HG03066 (cell line): ENCODE results near the gene XAGE1B.
"Not testable (repeated sequence)": the region's sequence is repeated elsewhere in the genome, so short reads cannot be mapped to it uniquely, and the experiment has no call there.

Experiments
- ATAC-seq: cut with Tn5 transposase; IDR thresholded peaks from one replicate; pipeline ENCODE4 v1.9.1; 2021; ENCODE audit warnings: low read depth; ENCODE audit not compliant: unreplicated experiment

Gene XAGE1B

DNA sequence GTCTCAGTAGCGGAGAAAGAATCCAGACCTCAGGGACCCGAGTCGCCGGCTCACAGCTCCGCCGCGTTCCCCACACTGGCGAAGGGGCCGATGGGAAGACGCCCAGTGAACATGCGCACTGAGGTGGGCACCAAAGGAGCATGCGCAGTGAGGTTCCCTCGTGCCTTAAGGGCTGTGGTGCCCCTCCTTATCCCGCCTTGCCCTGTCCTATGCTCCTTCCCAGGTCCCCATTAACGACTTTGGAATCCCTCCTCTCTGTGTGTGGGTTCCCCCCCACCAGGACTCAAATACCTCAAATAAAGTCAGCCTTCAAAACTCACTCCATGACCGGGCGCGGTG, at the start of gene XAGE1B:
TSS of gene XAGE1B (minus strand) at position 77 of the 339 bp plus-strand sequence. CDS start 1,536 bp downstream, outside the sequence.
- ATAC-seq: not testable (repeated sequence)

DNA sequence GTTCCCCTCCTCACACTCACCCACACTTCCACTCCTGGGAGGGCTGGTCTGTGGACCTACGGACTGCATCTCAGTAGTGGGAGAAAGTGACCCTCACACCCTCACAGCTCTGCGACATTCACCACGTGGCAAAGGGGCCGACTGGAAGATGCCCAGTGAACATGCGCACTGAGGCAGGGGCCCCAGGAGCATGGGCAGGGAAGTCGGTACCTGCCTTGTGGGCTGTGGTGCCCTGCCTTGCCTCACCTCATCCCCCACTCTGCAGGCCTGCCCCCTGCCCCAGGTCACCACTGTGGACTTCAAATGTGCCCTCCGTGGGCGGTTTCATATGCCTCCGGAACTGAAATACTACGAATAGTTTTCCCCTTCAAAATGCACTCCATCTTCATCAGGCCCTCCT, 46.2 kb upstream of the XAGE1B start:
- ATAC-seq: no peak

DNA sequence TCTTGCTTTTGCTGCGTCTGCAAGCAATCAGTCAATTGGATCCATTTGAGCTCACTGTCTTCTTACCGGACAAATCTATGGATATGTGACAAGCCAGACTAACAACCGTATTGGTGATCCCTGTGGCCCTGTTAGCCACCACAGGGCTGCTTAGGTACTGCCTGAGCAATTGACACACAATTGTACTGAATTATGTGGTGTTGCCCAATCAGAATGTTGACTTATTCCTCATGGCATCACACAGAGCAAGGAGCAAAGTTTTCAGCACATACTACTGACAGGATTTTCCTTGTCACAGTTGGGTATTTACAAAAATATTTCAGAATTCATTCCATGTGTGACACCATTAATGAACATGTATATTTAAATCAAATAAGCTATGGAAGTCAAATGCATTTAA, 41.3 kb upstream of the XAGE1B start:
- no peak for ATAC-seq

GRCh38 chrX:52556741-52557140, 39.9 kb upstream of the XAGE1B start:
- no peak for ATAC-seq

GRCh38 chrX:52553995-52554642, 37.3 kb upstream of the XAGE1B start:
- ATAC-seq: no peak

- ATAC-seq: not testable (repeated sequence)
Measured at GRCh38 chrX:52548769-52549168, 31.9 kb upstream of the XAGE1B start.

GRCh38 chrX:52544147-52544840, 27.4 kb upstream of the XAGE1B start:
- ATAC-seq: no peak

DNA sequence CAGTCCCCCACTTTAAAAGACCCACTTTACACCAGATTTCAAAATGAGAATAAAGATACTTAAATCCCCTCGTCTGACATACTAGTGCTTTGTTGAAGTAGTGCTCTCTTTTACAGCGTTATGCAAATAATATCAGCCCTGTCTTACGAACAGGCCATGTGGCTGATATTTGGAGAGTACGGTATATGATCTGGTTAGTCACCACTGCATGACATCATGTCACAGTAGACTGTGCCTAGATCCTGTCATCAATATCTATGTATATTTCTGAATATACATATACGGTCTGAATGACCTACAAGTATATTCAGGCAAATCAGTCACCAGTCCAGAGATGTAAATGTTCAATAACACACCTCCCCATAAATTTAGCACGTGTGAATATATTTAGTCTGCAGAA, 25.4 kb upstream of the XAGE1B start:
- ATAC-seq: no peak

DNA sequence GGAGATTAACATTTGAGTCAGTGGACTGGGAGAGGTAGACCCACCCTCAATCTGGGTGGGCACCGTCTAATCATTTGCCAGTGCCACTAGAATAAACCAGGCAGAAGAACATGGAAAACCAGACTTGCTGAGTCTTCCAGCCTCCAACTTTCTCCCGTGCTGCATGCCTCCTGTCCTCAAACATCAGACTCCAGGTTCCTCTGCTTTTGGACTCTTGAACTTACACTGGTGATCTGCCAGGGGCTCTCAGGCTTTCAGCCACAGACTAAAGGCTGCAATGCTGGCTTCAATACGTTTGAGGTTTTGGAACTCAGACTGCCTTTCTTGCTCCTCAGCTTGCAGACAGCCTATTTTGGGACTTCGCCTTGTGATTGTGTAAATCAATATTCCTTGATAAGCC, 24.2 kb upstream of the XAGE1B start:
- ATAC-seq: not testable (repeated sequence)

DNA sequence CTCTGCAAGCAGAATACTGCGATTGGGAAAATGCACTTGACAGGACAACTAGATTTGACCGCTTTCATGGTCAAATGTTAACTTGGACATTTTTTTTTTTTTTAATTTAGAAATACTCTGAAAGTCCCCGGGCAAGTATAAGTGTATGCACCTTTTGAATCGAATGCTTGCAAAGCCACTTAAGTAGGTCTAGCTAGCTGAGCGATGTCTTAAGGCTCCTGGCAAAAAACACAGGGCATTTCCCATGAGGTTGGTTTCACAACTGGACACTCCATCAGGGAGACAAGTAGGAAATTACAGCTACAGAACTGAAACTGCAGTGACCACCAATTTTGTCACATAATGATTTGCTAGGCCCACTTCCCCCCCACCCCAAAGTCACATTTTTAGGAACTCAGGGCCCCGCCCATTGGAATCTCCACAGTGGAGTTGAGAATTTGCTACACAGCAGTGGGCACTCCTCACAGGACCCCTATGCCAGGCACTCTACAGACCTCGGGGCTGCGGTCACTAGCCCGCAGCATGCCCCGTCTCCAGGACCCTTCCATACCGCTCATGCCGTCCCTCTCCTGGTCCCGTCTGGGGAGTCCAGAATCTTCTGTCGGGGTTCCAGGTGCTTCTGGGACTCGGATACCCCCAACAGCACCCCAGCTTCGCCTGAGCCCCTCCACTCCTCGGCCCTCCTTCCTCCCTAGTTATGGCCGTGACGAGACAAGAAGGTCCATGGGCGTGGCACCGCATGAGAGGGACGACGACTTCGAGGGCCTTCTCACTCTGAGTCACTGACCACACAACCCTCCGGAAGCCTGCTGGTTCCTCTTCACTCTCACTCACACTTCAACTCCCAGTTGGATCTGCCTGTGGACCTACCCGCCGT, 515 bp downstream of the XAGE1B start:
- not testable (repeated sequence) for ATAC-seq

- not testable (repeated sequence) for ATAC-seq
Measured at GRCh38 chrX:52511126-52511525, 5.7 kb downstream of the XAGE1B start.

DNA sequence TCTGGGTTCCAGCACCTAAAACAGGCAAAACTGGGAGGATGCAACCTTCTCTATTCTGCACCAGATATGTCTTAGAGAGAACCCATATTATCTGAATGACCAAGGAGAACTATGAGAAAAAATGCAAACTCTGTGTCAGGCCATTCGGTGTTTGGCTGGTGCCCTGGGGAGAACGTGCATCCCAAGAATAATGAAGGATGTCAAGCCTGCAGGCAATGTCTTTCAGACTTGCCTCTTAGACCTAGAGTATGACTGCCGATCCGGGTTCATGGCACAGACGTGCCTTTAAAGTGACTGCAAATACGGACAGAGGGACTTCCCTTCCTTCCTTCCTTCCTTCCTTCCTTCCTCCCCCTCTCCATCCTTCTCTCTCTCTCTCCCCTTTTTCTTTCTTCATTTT, 6.9 kb downstream of the XAGE1B start:
- no peak for ATAC-seq

DNA sequence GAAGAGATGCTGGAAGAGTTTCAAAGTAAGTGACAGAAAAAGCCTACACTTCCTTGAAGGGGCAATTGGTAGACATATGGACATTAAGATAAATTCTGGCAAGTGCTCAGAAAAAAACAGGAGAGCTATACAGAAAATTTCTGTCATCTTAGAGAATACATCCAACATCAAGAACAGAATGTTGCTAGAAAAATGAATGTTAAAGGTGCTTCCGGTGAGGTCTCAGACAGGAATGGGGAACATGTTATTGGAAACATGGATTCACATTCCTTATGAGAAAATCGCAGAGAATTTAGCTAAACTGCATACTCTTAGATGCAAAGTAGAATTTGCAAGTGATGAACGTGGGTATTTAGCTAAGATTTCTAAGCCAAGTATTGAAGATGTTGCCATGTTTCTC, 9.5 kb downstream of the XAGE1B start:
- no peak for ATAC-seq

- no peak for ATAC-seq
Measured at GRCh38 chrX:52504551-52504950, 12.3 kb downstream of the XAGE1B start.

- ATAC-seq: not testable (repeated sequence)
Measured at GRCh38 chrX:52501362-52501761, 15.5 kb downstream of the XAGE1B start.

DNA sequence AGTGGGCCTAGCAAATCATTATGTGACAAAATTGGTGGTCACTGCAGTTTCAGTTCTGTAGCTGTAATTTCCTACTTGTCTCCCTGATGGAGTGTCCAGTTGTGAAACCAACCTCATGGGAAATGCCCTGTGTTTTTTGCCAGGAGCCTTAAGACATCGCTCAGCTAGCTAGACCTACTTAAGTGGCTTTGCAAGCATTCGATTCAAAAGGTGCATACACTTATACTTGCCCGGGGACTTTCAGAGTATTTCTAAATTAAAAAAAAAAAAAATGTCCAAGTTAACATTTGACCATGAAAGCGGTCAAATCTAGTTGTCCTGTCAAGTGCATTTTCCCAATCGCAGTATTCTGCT, 20.5 kb downstream of the XAGE1B start:
- ATAC-seq: not testable (repeated sequence)

DNA sequence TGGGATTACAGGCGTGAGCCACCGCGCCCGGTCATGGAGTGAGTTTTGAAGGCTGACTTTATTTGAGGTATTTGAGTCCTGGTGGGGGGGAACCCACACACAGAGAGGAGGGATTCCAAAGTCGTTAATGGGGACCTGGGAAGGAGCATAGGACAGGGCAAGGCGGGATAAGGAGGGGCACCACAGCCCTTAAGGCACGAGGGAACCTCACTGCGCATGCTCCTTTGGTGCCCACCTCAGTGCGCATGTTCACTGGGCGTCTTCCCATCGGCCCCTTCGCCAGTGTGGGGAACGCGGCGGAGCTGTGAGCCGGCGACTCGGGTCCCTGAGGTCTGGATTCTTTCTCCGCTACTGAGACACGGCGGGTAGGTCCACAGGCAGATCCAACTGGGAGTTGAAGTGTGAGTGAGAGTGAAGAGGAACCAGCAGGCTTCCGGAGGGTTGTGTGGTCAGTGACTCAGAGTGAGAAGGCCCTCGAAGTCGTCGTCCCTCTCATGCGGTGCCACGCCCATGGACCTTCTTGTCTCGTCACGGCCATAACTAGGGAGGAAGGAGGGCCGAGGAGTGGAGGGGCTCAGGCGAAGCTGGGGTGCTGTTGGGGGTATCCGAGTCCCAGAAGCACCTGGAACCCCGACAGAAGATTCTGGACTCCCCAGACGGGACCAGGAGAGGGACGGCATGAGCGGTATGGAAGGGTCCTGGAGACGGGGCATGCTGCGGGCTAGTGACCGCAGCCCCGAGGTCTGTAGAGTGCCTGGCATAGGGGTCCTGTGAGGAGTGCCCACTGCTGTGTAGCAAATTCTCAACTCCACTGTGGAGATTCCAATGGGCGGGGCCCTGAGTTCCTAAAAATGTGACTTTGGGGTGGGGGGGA, 21.1 kb downstream of the XAGE1B start, which contains the start of gene XAGE1A:
TSS of gene XAGE1A (plus strand) at position 264 of the 874 bp plus-strand sequence. CDS start 1,554 bp downstream, outside the sequence.
- ATAC-seq: not testable (repeated sequence)

DNA sequence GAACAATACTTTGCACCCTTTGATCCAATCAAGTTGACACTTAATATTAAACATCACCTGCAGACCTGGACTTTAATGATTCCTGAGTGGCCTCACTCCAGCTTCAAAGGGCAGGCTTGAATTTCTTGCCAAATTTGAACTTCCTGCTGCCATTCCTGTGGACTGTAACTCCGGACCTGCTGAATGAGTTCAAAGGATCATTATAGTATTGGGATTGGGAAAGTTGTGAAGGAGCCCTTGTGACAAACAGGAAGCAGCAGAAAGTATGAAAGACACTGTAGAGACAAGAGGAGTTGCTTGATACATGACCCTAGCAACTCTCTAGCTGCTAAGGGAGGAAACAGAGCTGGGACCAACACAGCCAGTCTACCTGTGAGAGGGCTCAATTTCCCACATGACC, 45.6 kb downstream of the XAGE1B start:
- ATAC-seq: not testable (repeated sequence)
